ENCODE results near the gene DTNB. TPM values are rescaled to one million over a fixed set of nuclear protein-coding genes. Genes with fewer than 3 reads are reported as not detected.

The DTNB gene
- total RNA-seq, 1 donor from 2014 or later = 17.9 TPM

GRCh38 chr2:25497918-25498407 is 175.4 kb downstream of the DTNB start:
- intact Hi-C loops (cut with DNase I) = no loop called here
- no peak for DNase-seq (ENCODE audit: extremely low spot score in 2 of 2)
- Histone ChIP-seq H3K4me3 (no peak overlapping the region), H3K9me3 (no peaks in the 10 kb centered on the region), H3K27me3 (no peaks in the 10 kb centered on the region), H3K4me1 (no peaks in the 10 kb centered on the region), H3K36me3 (no peaks in the 10 kb centered on the region), H3K27ac (no peak overlapping the region)
- TF ChIP-seq POLR2AphosphoS5 (IDR thresholded peaks at IDR 0.05; ENCODE audit: insufficient read depth in 1 of 2, low read depth in 1 of 2) (no peak), POLR2A (IDR thresholded peaks at IDR 0.05) (no peak), CTCF (IDR thresholded peaks at IDR 0.05) (no peak)

GRCh38 chr2:25497229-25497917 is 176.0 kb downstream of the DTNB start:
- Histone ChIP-seq H3K27ac (no peak overlapping the region), H3K4me3 (no peak overlapping the region), H3K27me3 (no peaks in the 10 kb centered on the region), H3K9me3 (no peaks in the 10 kb centered on the region), H3K4me1 (no peaks in the 10 kb centered on the region), H3K36me3 (no peaks in the 10 kb centered on the region)
- DNase-seq (ENCODE audit: extremely low spot score in 2 of 2) = no peak
- TF ChIP-seq POLR2AphosphoS5 (IDR thresholded peaks at IDR 0.05; ENCODE audit: insufficient read depth in 1 of 2, low read depth in 1 of 2) (no peak), POLR2A (IDR thresholded peaks at IDR 0.05) (no peak), CTCF (IDR thresholded peaks at IDR 0.05) (no peak)
- intact Hi-C loops (cut with DNase I) = no loop called here

GRCh38 chr2:25494616-25495015 is 178.8 kb downstream of the DTNB start:
- no peak for DNase-seq (ENCODE audit: extremely low spot score in 2 of 2)
- no peaks in the 10 kb centered on the region for H3K36me3 ChIP-seq
- intact Hi-C loops (cut with DNase I) = no loop called here
- H3K4me1 ChIP-seq = no peaks in the 10 kb centered on the region
- H3K9me3 ChIP-seq = no peaks in the 10 kb centered on the region
- H3K27me3 ChIP-seq = no peaks in the 10 kb centered on the region
- TF ChIP-seq POLR2A (IDR thresholded peaks at IDR 0.05) = no peak
- no peak for TF ChIP-seq CTCF (IDR thresholded peaks at IDR 0.05)
- no peak for TF ChIP-seq POLR2AphosphoS5 (IDR thresholded peaks at IDR 0.05; ENCODE audit: insufficient read depth in 1 of 2, low read depth in 1 of 2)
- no peak overlapping the region for H3K4me3 ChIP-seq
- H3K27ac ChIP-seq = no peak overlapping the region

- H3K27me3 ChIP-seq = no peaks in the 10 kb centered on the region
- no peak overlapping the region for H3K4me3 ChIP-seq
- H3K36me3 ChIP-seq = no peaks in the 10 kb centered on the region
- no peak for TF ChIP-seq POLR2AphosphoS5 (IDR thresholded peaks at IDR 0.05; ENCODE audit: insufficient read depth in 1 of 2, low read depth in 1 of 2)
- TF ChIP-seq POLR2A (IDR thresholded peaks at IDR 0.05) = no peak
- no peak for TF ChIP-seq CTCF (IDR thresholded peaks at IDR 0.05)
- H3K9me3 ChIP-seq = no peaks in the 10 kb centered on the region
- intact Hi-C loops (cut with DNase I) = no loop called here
- DNase-seq (ENCODE audit: extremely low spot score in 2 of 2) = no peak
- H3K27ac ChIP-seq = no peak overlapping the region
- H3K4me1 ChIP-seq = no peaks in the 10 kb centered on the region
Observed at GRCh38 chr2:25493207-25493606, 180.2 kb downstream of the DTNB start.

GRCh38 chr2:25492726-25493125 is 180.7 kb downstream of the DTNB start:
- DNase-seq (ENCODE audit: extremely low spot score in 2 of 2) = no peak
- Histone ChIP-seq H3K4me1 (no peaks in the 10 kb centered on the region), H3K36me3 (no peaks in the 10 kb centered on the region), H3K27ac (no peak overlapping the region), H3K9me3 (no peaks in the 10 kb centered on the region), H3K27me3 (no peaks in the 10 kb centered on the region), H3K4me3 (no peak overlapping the region)
- TF ChIP-seq POLR2A (IDR thresholded peaks at IDR 0.05) (no peak), CTCF (IDR thresholded peaks at IDR 0.05) (no peak), POLR2AphosphoS5 (IDR thresholded peaks at IDR 0.05; ENCODE audit: insufficient read depth in 1 of 2, low read depth in 1 of 2) (no peak)
- intact Hi-C loops (cut with DNase I) = no loop called here

Measured in vagina (tissue), 2 donors.